NCI-H1694 treated with DMSO at 0.1 percent for 48 hours (cell line): ENCODE measurements around the gene SPDEF.

Experiments
- DNase-seq: peaks from one replicate; lab custom pipeline; 2025; lab: John Stamatoyannopoulos, UW

The SPDEF gene

GRCh38 chr6:34544776-34545471 lies 11.2 kb downstream of the SPDEF start:
- peak; percentile 38 for DNase-seq

DNA sequence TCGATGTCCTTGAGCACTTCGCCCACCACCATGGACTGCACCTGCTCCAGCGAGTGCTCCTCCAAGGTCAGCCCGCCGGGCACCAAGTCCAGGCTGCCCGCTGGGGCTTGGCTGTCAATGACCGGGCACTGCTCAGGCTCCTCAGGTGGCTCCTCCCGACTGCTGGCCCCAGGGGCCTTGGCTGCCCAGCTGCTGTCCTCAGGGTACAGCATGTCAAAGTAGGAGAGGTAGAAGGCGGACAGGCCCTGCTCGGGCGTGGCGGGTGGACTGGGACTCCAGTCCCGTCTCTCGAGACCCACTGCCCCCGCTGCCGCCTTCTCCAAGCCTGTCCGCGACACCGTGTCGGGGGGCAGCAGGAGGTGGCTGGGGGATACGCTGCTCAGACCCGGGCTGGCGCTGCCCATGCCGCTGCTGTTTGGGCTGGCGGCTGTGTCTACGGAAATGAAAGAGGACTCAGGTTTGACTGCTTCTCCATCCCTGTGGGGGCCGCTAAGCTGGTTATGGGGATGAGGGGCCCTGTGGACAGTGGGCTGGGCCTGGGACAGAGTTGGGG lies 12.0 kb downstream of the SPDEF start:
- DNase-seq = no peak

DNA sequence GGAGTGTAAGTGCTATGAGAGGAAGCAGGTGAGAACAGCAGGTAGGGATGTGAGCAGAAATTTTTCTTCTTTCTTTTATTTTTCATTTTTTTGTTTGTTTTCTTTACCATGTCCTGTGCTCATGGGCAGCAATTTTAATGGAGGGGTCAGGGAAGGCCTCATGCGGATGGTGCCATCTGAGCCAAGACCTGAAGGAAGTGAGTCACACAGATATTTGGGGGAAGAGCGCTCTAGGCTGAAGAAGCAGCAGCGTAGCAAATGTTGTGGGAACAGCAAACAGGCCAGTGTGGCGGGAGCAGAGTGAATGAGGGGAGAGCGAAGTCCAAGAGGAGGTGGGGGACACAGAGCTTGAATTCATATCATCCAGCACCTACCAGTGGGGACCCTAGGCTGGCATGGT lies 12.7 kb downstream of the SPDEF start:
- no peak for DNase-seq

- no peak for DNase-seq
These were observed 15.3 kb downstream of the SPDEF start for GRCh38 chr6:34540841-34541240.

DNA sequence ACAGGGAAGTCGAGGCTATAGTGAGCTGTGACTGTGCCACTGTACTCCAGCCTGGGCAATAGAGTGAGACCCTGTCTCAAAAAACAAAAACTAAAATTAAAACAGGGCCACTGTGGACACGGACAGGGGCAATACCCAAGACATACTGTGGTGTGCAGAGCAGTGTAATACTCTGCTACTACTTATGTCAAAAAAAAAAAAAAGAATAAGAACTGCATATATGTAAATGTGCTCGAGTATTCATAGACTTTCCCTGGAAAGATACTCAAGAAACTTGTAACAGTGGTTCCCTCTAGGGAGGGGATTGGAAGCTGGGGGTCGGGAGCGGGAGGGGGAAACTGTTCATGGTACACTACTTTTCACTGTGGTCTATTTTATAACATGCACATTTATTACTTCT lies 15.9 kb downstream of the SPDEF start:
- DNase-seq = no peak

GRCh38 chr6:34539181-34539580 lies 16.9 kb downstream of the SPDEF start:
- DNase-seq = no peak

DNA sequence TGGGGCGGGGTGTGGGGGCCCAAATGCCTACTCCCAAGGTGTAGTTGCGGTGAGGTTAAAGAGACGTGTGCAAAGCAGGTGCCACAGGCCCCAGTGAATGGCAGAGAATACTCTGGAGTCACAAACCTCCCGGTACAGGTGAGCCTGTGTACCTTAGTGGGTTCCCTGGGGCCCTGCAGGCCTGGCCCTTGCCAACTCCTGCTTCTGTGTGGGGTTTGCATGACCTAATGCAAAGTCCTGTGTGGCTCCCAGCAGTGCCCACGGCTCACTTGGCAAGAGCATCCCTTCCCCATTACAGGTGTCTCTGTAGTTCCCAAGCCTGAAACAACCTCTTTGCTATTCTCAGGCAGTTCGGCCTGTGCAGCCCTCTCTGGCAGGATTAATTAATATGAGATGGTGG lies 17.5 kb downstream of the SPDEF start:
- DNase-seq = no peak

DNA sequence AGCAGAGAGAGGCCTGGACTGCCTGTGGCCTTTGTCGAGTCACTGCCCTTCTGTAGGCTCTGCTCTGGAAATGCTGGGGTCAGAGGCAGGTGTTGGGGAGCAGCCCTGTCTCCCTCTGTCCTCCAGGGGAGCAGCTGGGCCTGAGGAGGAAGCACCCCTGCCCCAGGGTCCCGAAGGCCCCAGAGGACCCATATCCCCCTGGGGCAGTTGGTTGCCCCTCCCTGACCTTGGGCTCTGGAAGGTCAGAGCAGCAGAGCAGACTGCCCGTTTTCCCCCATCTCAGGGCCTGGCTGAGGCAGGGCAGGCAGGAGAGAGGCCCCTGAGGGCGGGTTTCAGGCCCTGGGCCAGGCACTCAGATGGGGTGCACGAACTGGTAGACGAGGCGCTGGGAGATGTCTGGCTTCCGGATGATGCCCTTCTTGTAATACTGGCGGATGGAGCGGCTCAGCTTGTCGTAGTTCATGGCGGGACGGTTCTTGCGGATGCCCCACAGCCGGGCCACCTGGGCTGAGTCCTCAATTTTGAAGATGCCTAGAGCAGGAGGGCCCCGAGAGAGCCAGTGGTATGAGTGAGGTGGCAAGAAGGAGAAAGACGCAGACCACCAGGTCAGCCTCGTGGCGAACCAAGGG lies 18.1 kb downstream of the SPDEF start:
- no peak for DNase-seq

- no peak for DNase-seq
These were observed 18.9 kb downstream of the SPDEF start for GRCh38 chr6:34536959-34537848.

DNA sequence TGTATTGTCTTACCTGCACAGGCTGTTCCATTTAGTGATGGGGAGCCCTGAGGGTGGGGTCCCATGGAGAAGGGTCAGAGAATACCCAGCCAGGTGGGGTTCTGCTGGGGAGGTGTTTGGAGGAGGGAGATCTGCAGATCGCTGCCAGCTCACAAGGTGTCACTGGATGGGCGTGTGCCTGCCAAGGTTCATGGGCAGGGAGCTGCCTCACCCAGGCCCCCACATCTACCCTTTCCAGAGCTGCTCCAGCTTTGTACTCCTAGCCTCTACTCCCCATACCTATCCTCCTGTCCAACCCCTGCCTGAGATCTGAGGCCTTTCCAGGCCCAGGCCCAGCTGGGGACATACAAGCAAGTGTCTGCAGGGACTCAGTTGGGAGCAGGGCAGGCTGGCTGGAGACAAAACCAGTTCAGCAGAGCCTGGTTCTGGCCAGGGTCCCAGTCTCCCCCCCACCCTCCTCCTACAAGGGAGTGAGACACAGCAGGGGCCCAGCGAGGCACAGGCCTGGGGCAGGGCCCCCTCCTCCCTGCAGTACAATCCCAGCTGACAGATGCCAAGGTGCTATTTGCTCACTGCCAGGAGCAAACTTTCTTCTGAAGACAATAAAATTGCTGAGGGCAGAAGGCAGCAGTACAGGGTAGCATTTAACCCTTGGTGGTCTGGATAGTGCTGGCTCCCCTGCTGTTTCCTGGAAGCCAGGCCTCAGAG lies 19.7 kb downstream of the SPDEF start:
- DNase-seq = no peak

DNA sequence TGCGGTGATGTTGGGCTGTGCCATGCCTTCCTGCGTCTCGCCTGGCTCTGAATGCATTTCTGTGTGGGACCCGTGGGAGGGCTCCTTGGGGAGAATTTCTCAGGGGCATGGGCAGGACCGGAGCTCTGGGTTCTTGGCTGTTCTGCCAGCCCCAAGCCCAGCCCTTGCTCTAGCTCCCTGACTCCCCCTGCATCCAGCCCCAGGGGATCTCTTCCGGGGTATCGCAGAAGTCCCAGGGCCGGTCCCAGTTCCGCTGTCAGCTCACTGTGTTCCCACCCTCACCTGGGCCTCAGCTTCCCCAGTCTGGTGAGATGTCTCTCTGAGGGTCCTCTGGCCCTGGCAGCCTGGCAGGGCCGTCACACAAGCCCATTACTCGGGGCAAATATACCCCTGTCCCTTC lies 20.5 kb downstream of the SPDEF start:
- no peak for DNase-seq

- DNase-seq = no peak
These were observed 20.9 kb downstream of the SPDEF start for GRCh38 chr6:34535199-34535598.

GRCh38 chr6:34534656-34535055 lies 21.5 kb downstream of the SPDEF start:
- DNase-seq = no peak

DNA sequence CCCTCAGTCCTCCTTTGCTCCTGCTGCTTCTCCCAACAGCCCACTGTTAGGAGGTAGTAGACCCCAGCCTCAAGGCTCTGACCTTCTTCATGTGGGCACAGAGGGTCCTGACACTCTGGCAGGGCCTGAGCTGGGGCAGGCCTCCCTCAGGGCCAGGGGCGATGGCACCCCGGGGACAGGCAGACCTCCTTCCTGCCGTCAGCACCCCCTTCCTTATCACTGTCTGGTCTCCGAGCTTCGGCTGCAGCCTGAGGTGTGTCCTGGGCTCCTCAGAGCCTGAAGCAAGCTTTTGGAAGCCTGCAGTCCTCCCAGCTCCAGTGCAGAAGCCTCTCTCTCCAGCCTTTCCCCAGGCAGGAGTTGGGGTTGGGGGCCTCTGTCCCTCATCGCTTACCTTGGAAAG lies 22.0 kb downstream of the SPDEF start:
- no peak for DNase-seq

DNA sequence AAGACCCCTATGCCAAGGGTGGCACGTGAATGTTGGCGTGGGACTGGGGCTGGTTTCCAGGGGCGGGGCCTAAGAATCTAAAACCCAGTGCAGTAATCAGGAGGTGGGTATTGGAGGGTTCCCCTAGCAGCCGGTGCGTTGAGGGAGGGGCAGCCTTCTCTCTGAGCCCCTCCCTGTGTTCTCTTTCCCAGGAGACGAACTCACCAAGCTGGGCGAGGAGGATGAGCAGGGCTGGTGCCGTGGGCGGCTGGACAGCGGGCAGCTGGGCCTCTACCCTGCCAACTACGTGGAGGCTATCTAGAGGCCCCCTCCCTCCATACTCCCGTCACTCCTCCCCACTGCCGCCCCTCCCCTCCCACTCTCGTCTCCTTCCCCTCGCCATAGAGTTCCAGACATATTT lies 23.9 kb downstream of the SPDEF start:
- DNase-seq = no peak

GRCh38 chr6:34531580-34532201 lies 24.4 kb downstream of the SPDEF start:
- DNase-seq = no peak

DNA sequence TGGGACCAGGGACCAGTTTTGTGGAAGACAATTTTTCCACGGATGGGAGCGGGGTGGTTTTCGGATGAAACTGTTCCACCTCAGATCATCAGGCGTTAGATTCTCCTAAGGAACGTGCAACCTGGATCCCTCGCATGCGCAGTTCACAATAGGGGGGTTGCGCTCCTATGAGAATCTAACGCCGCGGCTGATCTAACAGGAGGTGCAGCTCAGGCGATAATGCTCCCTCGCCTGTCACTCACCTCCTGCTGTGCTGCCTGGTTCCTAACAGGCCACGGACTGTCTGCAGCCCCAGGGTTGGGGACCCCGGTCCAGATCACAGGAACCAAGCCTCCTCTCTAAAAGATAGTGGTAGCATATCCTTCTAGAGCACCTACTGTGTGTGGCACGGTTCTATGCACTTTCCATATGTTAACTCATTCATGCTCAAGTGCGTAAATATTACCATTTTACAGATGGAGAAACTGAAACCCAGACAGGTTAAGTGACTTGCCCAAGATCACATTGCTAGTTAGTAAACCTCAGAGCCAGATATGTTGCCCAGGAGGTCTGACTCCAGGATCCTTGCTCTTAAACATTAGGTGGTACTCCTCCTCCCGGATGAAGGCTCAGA lies 25.3 kb downstream of the SPDEF start:
- DNase-seq = no peak

- DNase-seq = no peak
These were observed 26.3 kb downstream of the SPDEF start for GRCh38 chr6:34529665-34530327.

- no peak for DNase-seq
These were observed 27.0 kb downstream of the SPDEF start for GRCh38 chr6:34528996-34529664.
